H1 (cell line): ENCODE measurements around the gene EPB41L1. TPM values are rescaled to one million over a fixed set of nuclear protein-coding genes. Genes with fewer than 3 reads are reported as not detected.

Experiments
- CTCF ChIA-PET: fragments of 300-600 bp; sonication (Branson Sonifier 250); formaldehyde crosslinking; loops from one replicate; lab custom pipeline; 2021; ENCODE audit not compliant: partially characterized antibody; lab: Charles Lee
- POLR2A ChIA-PET: fragments of 300-600 bp; sonication (Branson Sonifier 250); formaldehyde crosslinking; loops from one replicate; lab custom pipeline; 2021; ENCODE audit warnings: inconsistent platforms; ENCODE audit not compliant: partially characterized antibody; lab: Charles Lee
- DNase-seq, 2 experiments: peaks; one replicate each; pipeline versions ENCODE4 v3.0.0 to v3.0.0-alpha.2; 2010 to 2022; ENCODE audit warnings: low spot score in 2 of 2, low read depth in 1 of 2, mixed read lengths in 1 of 2
- FAIRE-seq: peaks from 2 replicates; lab custom pipeline; 2011; peaks lifted over from hg19 to GRCh38; lab: Jason Lieb, UNC
- H2AFZ ChIP-seq: 2 replicates; pipeline ENCODE4 v1.8.1; 2012; ENCODE audit warnings: low read length, inconsistent platforms
- H2AK5ac ChIP-seq: 2 replicates; pipeline ENCODE4 v1.6.1; 2013; ENCODE audit warnings: low read depth, low read length
- H2BK120ac ChIP-seq: replicated peaks from 2 replicates; pipeline ENCODE3; 2013; ENCODE audit warnings: low read depth, low read length, inconsistent platforms
- H2BK12ac ChIP-seq: 2 replicates; pipeline ENCODE4 v1.6.1; 2013; ENCODE audit warnings: low read depth, low read length
- H2BK15ac ChIP-seq: 2 replicates; pipeline ENCODE4 v1.6.1; 2013; ENCODE audit warnings: low read length
- H2BK20ac ChIP-seq: 2 replicates; pipeline ENCODE4 v1.6.1; 2013; ENCODE audit warnings: low read length
- H2BK5ac ChIP-seq: 2 replicates; pipeline ENCODE4 v1.6.1; 2013; ENCODE audit warnings: low read depth, low read length
- H3K14ac ChIP-seq: 2 replicates; pipeline ENCODE4 v1.6.1; 2013; ENCODE audit warnings: inconsistent platforms; ENCODE audit not compliant: insufficient read length
- H3K18ac ChIP-seq: 2 replicates; pipeline ENCODE4 v1.6.1; 2013; ENCODE audit warnings: low read length; ENCODE audit errors: extremely low read depth
- H3K23ac ChIP-seq: 2 replicates; pipeline ENCODE4 v1.6.1; 2013; ENCODE audit warnings: inconsistent platforms; ENCODE audit not compliant: insufficient read length
- H3K23me2 ChIP-seq: 2 replicates; pipeline ENCODE4 v1.6.1; 2013; ENCODE audit warnings: low read depth, low read length
- H3K27ac ChIP-seq: 2 replicates; pipeline ENCODE4 v1.6.1; 2011; ENCODE audit warnings: low read depth, low read length, inconsistent platforms
- H3K27me3 ChIP-seq, 4 experiments: replicated peaks in 1 of 4; 1 replicate in 1 of 4; 2 replicates in 3 of 4; pipeline versions ENCODE4 v1.6.1 to v1.8.1; 2011 to 2013; ENCODE audit warnings: low read length in 3 of 4, mild to moderate bottlenecking in 3 of 4, inconsistent platforms in 2 of 4, mixed read lengths in 2 of 4, moderate library complexity in 1 of 4; ENCODE audit not compliant: control insufficient read depth in 3 of 4, insufficient read depth in 3 of 4; ENCODE audit errors: extremely low read depth in 1 of 4
- H3K36me3 ChIP-seq, 4 experiments: 2 replicates each; pipeline versions ENCODE4 v1.6.1 to v1.8.1; 2011 to 2013; ENCODE audit warnings: mild to moderate bottlenecking in 4 of 4, low read length in 3 of 4, moderate library complexity in 2 of 4, control low read depth in 1 of 4, inconsistent platforms in 1 of 4; ENCODE audit not compliant: insufficient read depth in 4 of 4, control insufficient read depth in 2 of 4
- H3K4ac ChIP-seq: replicated peaks from 2 replicates; pipeline ENCODE3; 2013; ENCODE audit warnings: low read length, low read depth, mixed read lengths, inconsistent platforms; ENCODE audit not compliant: insufficient read length
- H3K4me1 ChIP-seq, 4 experiments: replicated peaks in 1 of 4; 1 replicate in 1 of 4; 2 replicates in 3 of 4; pipeline versions ENCODE4 v1.6.1 to v1.8.1; 2011 to 2013; ENCODE audit warnings: low read length in 3 of 4, inconsistent platforms in 2 of 4, mixed read lengths in 1 of 4; ENCODE audit not compliant: insufficient read depth in 4 of 4, control insufficient read depth in 3 of 4
- H3K4me2 ChIP-seq, 2 experiments: 2 replicates each; pipeline versions ENCODE4 v1.6.1 to v1.8.1; 2011 to 2013; ENCODE audit warnings: low read depth in 2 of 2, low read length in 2 of 2, control low read depth in 1 of 2, inconsistent platforms in 1 of 2, mild to moderate bottlenecking in 1 of 2; ENCODE audit not compliant: insufficient read depth in 1 of 2
- H3K4me3 ChIP-seq, 4 experiments: fragments of 200-600, 300-600 bp in 1 of 4; sonication (generic), shearing (Covaris generic), sonication (Bioruptor Twin) in 1 of 4; 2 replicates each; pipeline versions ENCODE4 v1.5.1 to v1.8.1; 2011 to 2016; ENCODE audit warnings: low read length in 4 of 4, low read depth in 3 of 4, control low read depth in 2 of 4, inconsistent platforms in 2 of 4, mild to moderate bottlenecking in 2 of 4, mixed read lengths in 1 of 4, moderate library complexity in 1 of 4; ENCODE audit not compliant: insufficient read depth in 2 of 4; ENCODE audit errors: extremely low read depth in 1 of 4
- H3K56ac ChIP-seq: replicated peaks from 2 replicates; pipeline ENCODE3; 2013; ENCODE audit warnings: low read depth, mild to moderate bottlenecking, mixed read lengths, low read length, inconsistent platforms; ENCODE audit not compliant: insufficient read length
- H3K79me1 ChIP-seq: 2 replicates; pipeline ENCODE4 v1.6.1; 2013; ENCODE audit warnings: low read depth, low read length, control low read depth
- H3K79me2 ChIP-seq, 2 experiments: 2 replicates each; pipeline versions ENCODE4 v1.6.1 to v1.8.1; 2012 to 2013; ENCODE audit warnings: low read length in 2 of 2, mild to moderate bottlenecking in 2 of 2, inconsistent platforms in 1 of 2; ENCODE audit not compliant: insufficient read depth in 2 of 2, control insufficient read depth in 1 of 2
- H3K9ac ChIP-seq, 4 experiments: replicated peaks in 1 of 4; 1 replicate in 1 of 4; 2 replicates in 3 of 4; pipeline versions ENCODE4 v1.6.1 to v1.8.1; 2011 to 2013; ENCODE audit warnings: low read depth in 3 of 4, low read length in 3 of 4, control low read depth in 2 of 4, mild to moderate bottlenecking in 2 of 4, moderate library complexity in 2 of 4, inconsistent platforms in 1 of 4; ENCODE audit errors: extremely low read depth in 1 of 4
- H3K9me3 ChIP-seq, 2 experiments: 2 replicates each; pipeline versions ENCODE4 v1.6.1 to v1.8.1; 2012 to 2013; ENCODE audit warnings: mild to moderate bottlenecking in 2 of 2, moderate library complexity in 2 of 2, control low read depth in 1 of 2, inconsistent platforms in 1 of 2, low read depth in 1 of 2, low read length in 1 of 2, mixed read lengths in 1 of 2; ENCODE audit not compliant: insufficient read depth in 2 of 2
- H4K20me1 ChIP-seq, 2 experiments: replicated peaks in 1 of 2; 2 replicates each; pipeline versions ENCODE3 to v1.8.1; 2011 to 2013; ENCODE audit warnings: inconsistent platforms in 2 of 2, low read length in 2 of 2, mild to moderate bottlenecking in 1 of 2; ENCODE audit not compliant: insufficient read depth in 2 of 2, control insufficient read depth in 1 of 2
- H4K5ac ChIP-seq: 2 replicates; pipeline ENCODE4 v1.6.1; 2013; ENCODE audit warnings: low read length, low read depth, mixed read lengths, inconsistent platforms; ENCODE audit not compliant: insufficient read length
- H4K8ac ChIP-seq: 2 replicates; pipeline ENCODE4 v1.8.0; 2013; ENCODE audit warnings: mild to moderate bottlenecking, moderate library complexity, low read length, inconsistent platforms; ENCODE audit not compliant: insufficient read depth; ENCODE audit errors: extremely low read depth
- H4K91ac ChIP-seq: replicated peaks from 2 replicates; pipeline ENCODE3; 2013; ENCODE audit warnings: low read length, mixed read lengths, inconsistent platforms; ENCODE audit not compliant: insufficient read length
- ASH2L ChIP-seq: fragments of 200-600, 300-600 bp; sonication (generic); IDR thresholded peaks from one replicate; pipeline ENCODE4 v1.7.1; 2017; ENCODE audit warnings: low read length
- BCL11A ChIP-seq, 2 experiments: IDR thresholded peaks; one replicate each; pipeline ENCODE4 v1.6.1; 2011; ENCODE audit warnings: low read depth in 2 of 2, low read length in 2 of 2, mild to moderate bottlenecking in 2 of 2
- CHD2 ChIP-seq: IDR thresholded peaks from 2 replicates; pipeline ENCODE4 v1.6.1; 2012; ENCODE audit warnings: low read length, improper control_type of control experiment
- CTBP2 ChIP-seq: IDR thresholded peaks from 2 replicates; pipeline ENCODE4 v1.7.0; 2011; ENCODE audit warnings: borderline replicate concordance, mild to moderate bottlenecking, moderate library complexity, mixed read lengths, low read length; ENCODE audit not compliant: insufficient read depth, insufficient read length
- FOSL1 ChIP-seq: IDR thresholded peaks from 2 replicates; pipeline ENCODE4 v1.6.1; 2011; ENCODE audit warnings: mild to moderate bottlenecking, low read depth, low read length, moderate library complexity; ENCODE audit not compliant: insufficient read depth
- NRF1 ChIP-seq: IDR thresholded peaks from 2 replicates; pipeline ENCODE4 v1.6.1; 2011; ENCODE audit warnings: mild to moderate bottlenecking, low read depth, low read length, improper control_type of control experiment
- POLR2AphosphoS5 ChIP-seq: IDR thresholded peaks from 2 replicates; pipeline ENCODE4 v1.6.1; 2011; ENCODE audit warnings: low read depth, low read length
- RBBP5 ChIP-seq: IDR thresholded peaks from 2 replicates; pipeline ENCODE4 v1.7.1; 2012; ENCODE audit warnings: low read depth, mild to moderate bottlenecking, inconsistent platforms, low read length, moderate library complexity, borderline replicate concordance
- RFX5 ChIP-seq: IDR thresholded peaks from 2 replicates; pipeline ENCODE4 v1.6.1; 2011; ENCODE audit warnings: low read depth, low read length, improper control_type of control experiment, borderline replicate concordance
- SP1 ChIP-seq: IDR thresholded peaks from 2 replicates; pipeline ENCODE4 v1.6.1; 2011; ENCODE audit warnings: low read depth, low read length
- SP2 ChIP-seq: IDR thresholded peaks from 2 replicates; pipeline ENCODE4 v1.6.1; 2012; ENCODE audit warnings: mild to moderate bottlenecking, low read length, inconsistent platforms
- WGBS, 2 experiments: shearing (Covaris generic) in 1 of 2; methylation state at CpG; one replicate each; pipeline versions ENCODE4 v1.1.6 to v1.1.7; 2013 to 2015; ENCODE audit warnings: low lambda C conversion rate in 2 of 2, mixed read lengths in 2 of 2, inconsistent platforms in 1 of 2, low coverage in 1 of 2, missing lambda C conversion rate in 1 of 2; ENCODE audit not compliant: insufficient replicate concordance in 2 of 2, insufficient coverage in 1 of 2, insufficient read length in 1 of 2; ENCODE audit errors: extremely low coverage in 1 of 2, missing lambda C conversion rate in 1 of 2; 5-methylcytosine and 5-hydroxymethylcytosine counted together
- polyA plus RNA-seq, 7 experiments: library from polyadenylated mRNA; depleted of rRNA in 3 of 7; stranded (reverse) in 5 of 7; unstranded in 2 of 7; fragments of >200 nt in 5 of 7; fragments of 200-250 nt in 2 of 7; gene quantifications; 1 replicate in 5 of 7; 2 replicates in 1 of 7; 4 replicates in 1 of 7; pipeline versions ENCODE4 v1.2.1 to v1.2.3, GENCODE V29; 2011 to 2013; ENCODE audit warnings: missing spikeins in 2 of 7, mixed read lengths in 2 of 7
- total RNA-seq: library from RNA; stranded (reverse); fragmentation: NEBNext Ultra II Directional; extraction: Animal tissue kit (Norgen Biotek cat#: 25700); gene quantifications from 2 replicates; pipeline ENCODE4 v1.2.1, GENCODE V29; 2021
- TF ChIP-seq, protein P1 (sequence below): IDR thresholded peaks from 2 replicates; pipeline ENCODE4 v1.6.1; 2011; ENCODE audit warnings: low read length, improper control_type of control experiment

EPB41L1 gene
- total and polyA plus RNA-seq, 2 of the 8 experiments (the other 6 are each of a cell fraction or from before 2014, with no cell fraction given), result 14.8 to 36.0 TPM

DNA sequence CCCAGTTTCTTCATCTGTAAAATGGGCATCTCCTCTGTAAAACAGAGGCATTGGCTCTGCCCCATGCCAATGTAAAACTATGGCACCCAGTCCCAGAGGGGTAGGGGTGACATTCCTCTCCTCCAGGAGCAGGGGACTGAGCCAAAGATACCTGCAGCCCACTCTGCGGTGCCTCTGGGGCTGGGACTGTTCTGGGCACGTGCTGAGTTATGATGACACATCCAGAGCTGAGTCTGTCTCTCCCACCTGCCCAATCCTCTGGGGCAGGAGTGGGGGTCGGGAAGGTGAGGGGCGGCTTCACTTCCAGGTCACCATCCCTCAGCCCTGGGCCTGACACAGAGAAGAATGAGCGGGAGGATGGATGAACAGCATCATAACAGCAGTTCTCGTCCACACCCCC is 111.6 kb downstream of the EPB41L1 start:
- WGBS, 2 experiments, result 85% methylated on average over 6 of the region's 6 CpGs; no CpG with 5 or more reads in 1 of the 2 experiments
- Histone ChIP-seq H3K56ac (no peak overlapping the region), H3K18ac (no peak overlapping the region), H3K4me3 (no peak overlapping the region), H3K4me2 (no peak overlapping the region), H2BK120ac (no peak overlapping the region), H2BK20ac (no peak overlapping the region), H2AFZ (no peak overlapping the region), H3K14ac (no peak overlapping the region), H3K4me1 (peaks cover 0 to 2% (median 0%) of the 10 kb centered on the region in 4 experiments; a peak in 3 of 7 replicates), H3K79me1 (no peaks in the 10 kb centered on the region), H3K9ac (no peak overlapping the region), H3K4ac (no peak overlapping the region), H3K23ac (no peak overlapping the region), H2BK5ac (no peak overlapping the region), H3K23me2 (no peaks in the 10 kb centered on the region), H3K79me2 (no peaks in the 10 kb centered on the region), H3K27ac (no peak overlapping the region), H4K20me1 (no peaks in the 10 kb centered on the region), H2AK5ac (no peak overlapping the region), H3K27me3 (no peaks in the 10 kb centered on the region), H2BK12ac (no peak overlapping the region), H3K36me3 (no peaks in the 10 kb centered on the region), H4K91ac (no peak overlapping the region), H3K9me3 (no peaks in the 10 kb centered on the region), H2BK15ac (no peak overlapping the region), H4K8ac (no peak overlapping the region), H4K5ac (no peak overlapping the region)
- DNase-seq (no peak), FAIRE-seq (no peak)
- ChIA-PET CTCF (interaction anchor here (0.7 to 2.0 kb wide), 4 partner anchors 50 to 133 kb away, joined by 3 to 7 read pairs (median 6); no protein-coding TSS in a partner anchor), POLR2A (no interaction called here)
- TF ChIP-seq SP1 (no peak), CHD2 (no peak), CTBP2 (no peak), SP2 (no peak), RFX5 (no peak), ASH2L (no peak), RBBP5 (no peak), FOSL1 (no peak), POLR2AphosphoS5 (no peak), NRF1 (no peak), BCL11A (IDR thresholded peaks at IDR 0.05; ENCODE audit: low read depth in 2 of 2, low read length in 2 of 2) (no peak)
- TF ChIP-seq, protein P1, sequence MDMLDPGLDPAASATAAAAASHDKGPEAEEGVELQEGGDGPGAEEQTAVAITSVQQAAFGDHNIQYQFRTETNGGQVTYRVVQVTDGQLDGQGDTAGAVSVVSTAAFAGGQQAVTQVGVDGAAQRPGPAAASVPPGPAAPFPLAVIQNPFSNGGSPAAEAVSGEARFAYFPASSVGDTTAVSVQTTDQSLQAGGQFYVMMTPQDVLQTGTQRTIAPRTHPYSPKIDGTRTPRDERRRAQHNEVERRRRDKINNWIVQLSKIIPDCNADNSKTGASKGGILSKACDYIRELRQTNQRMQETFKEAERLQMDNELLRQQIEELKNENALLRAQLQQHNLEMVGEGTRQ, result no peak
